ENCODE results near the gene SNCG. TPM values are rescaled to one million over a fixed set of nuclear protein-coding genes. Genes with fewer than 3 reads are reported as not detected.
"Not testable (repeated sequence)": the region's sequence is repeated elsewhere in the genome, so short reads cannot be mapped to it uniquely, and the experiment has no call there.

SNCG gene
- total RNA-seq, 2 donors from 2014 or later = 0.60 to 2.7 TPM

DNA sequence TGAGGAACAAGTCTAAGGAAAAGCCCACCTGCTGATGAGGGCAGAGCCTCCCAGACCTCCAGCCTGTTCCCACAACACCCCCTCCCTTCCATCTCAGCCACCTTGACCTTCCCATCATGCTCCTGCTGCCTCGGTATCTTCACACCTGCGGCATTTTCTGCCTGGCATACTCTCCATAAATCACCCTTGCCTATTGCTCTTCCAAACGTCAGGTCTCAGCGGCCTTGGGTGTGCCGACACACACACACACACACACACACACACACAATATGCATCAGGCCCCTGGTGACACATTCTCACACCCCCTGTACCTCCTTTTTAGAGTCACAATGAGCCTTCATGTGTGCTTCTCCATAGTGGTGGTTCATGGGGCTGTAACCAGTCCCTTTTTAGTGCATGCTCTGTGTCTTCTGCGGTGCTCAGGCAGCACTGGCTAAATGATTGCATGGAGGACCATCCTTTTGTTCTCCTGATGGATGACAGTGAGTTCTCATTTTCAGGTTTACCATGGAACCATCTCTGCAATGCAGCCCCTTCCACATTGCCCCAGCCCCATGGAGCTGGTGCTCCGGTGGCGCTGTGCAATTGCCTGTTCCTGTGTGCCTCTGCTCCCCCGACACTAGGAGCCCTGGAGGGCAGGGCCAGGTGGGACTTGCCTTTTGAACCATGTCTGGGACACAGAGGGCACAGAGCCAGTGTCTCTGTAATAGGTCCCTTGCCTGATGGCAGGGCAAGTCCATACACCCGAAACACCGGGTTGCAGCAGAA lies 14.4 kb downstream of the SNCG start:
- H3K27me3 ChIP-seq (ENCODE audit: control insufficient read depth, insufficient read depth, low read length, poor library complexity, severe bottlenecking) = peaks cover 32% of the 10 kb centered on the region
- Mint-ChIP-seq H3K4me1 (peaks cover 3% of the 10 kb centered on the region), H3K27me3 (ENCODE audit: insufficient read depth) (peaks cover 33% of the 10 kb centered on the region), H3K4me3 (no peak overlapping the region), H3K36me3 (ENCODE audit: low read depth) (no peaks in the 10 kb centered on the region), H3K27ac (no peak overlapping the region), H3K9me3 (no peaks in the 10 kb centered on the region)
- H3K9me3 ChIP-seq (ENCODE audit: control insufficient read depth, low read length) = no peaks in the 10 kb centered on the region
- H3K4me1 ChIP-seq (ENCODE audit: control insufficient read depth, insufficient read depth, low read length) = no peaks in the 10 kb centered on the region
- TF ChIP-seq CTCF (conservative IDR thresholded peaks at IDR 0.05) = no peak
- no peak overlapping the region for H3K9ac ChIP-seq (ENCODE audit: extremely low read depth, low read length, poor library complexity, severe bottlenecking)
- WGBS, 2 experiments (ENCODE audit: insufficient coverage in 1 of 2, insufficient read length in 1 of 2) = 87% methylated on average over 7 to 11 of the region's 11 CpGs
- no peaks in the 10 kb centered on the region for H3K36me3 ChIP-seq (ENCODE audit: control insufficient read depth, insufficient read depth, low read length)
- DNase-seq = peak; percentile 45
- H3K27ac ChIP-seq (ENCODE audit: low read depth, low read length) = no peak overlapping the region
- H3K4me3 ChIP-seq (ENCODE audit: low read length) = no peak overlapping the region

DNA sequence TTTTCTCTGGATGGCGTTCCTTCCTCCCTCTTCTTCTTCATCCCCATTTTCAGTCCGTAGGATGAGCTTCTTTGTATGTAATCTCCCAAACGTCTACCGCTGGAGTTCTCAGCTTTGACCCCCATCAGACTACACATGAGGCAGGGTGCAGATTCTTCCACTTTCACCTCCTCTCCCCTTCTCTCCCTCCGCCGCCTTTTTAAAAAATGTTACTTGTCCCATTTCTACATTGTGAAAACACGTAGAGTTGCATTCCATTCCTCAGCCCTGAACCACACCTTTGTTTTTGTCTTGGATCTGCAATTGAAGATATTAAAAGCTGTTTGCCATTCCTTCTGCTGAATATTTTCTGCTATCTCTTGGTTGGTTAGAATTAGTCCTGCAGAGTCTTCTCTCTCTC lies 16.1 kb downstream of the SNCG start:
- DNase-seq = no peak
- Mint-ChIP-seq H3K9me3 (no peaks in the 10 kb centered on the region), H3K36me3 (ENCODE audit: low read depth) (no peaks in the 10 kb centered on the region), H3K4me1 (peaks cover 10% of the 10 kb centered on the region), H3K4me3 (no peak overlapping the region), H3K27me3 (ENCODE audit: insufficient read depth) (peaks cover 33% of the 10 kb centered on the region), H3K27ac (no peak overlapping the region)
- TF ChIP-seq CTCF (conservative IDR thresholded peaks at IDR 0.05) = no peak
- no peak overlapping the region for H3K9ac ChIP-seq (ENCODE audit: extremely low read depth, low read length, poor library complexity, severe bottlenecking)
- H3K9me3 ChIP-seq (ENCODE audit: control insufficient read depth, low read length) = no peaks in the 10 kb centered on the region
- no peak overlapping the region for H3K27ac ChIP-seq (ENCODE audit: low read depth, low read length)
- WGBS, 2 experiments (ENCODE audit: insufficient coverage in 1 of 2, insufficient read length in 1 of 2) = 88% methylated on average over 6 to 7 of the region's 7 CpGs
- H3K4me3 ChIP-seq (ENCODE audit: low read length) = no peak overlapping the region
- H3K36me3 ChIP-seq (ENCODE audit: control insufficient read depth, insufficient read depth, low read length) = no peaks in the 10 kb centered on the region
- H3K4me1 ChIP-seq (ENCODE audit: control insufficient read depth, insufficient read depth, low read length) = no peaks in the 10 kb centered on the region
- H3K27me3 ChIP-seq (ENCODE audit: control insufficient read depth, insufficient read depth, low read length, poor library complexity, severe bottlenecking) = peaks cover 32% of the 10 kb centered on the region

DNA sequence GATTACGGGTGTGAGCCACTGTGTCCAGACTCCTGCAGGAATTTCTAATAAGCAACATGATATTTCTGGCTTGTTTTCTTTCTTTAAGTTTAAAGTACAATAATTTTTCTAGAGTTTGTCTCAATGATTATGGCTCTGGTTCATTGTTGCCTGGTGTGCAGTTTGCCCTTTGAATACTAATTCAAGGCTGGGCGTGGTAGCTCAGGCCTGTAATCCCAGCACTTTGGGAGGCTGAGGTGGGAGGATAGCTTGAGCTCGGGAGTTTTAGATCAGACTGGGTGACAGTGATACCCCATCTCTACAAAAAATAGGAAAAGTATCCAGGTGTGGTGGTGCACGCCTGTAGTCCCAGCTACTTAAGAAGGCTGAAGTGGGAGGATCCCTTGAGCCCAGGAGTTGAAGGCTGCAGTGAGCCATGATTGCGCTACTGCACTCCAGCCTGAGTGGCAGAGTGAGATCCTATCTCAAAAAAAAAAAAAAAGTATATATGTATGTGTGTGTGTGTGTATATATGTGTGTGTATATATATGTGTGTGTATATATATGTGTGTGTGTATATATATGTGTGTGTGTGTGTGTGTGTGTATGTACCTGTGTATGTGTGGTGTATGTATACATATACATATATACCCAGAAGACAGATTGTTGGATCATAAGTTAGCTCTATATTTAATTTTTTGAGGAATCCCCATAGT lies 18.1 kb downstream of the SNCG start:
- Mint-ChIP-seq H3K4me3 (no peak overlapping the region), H3K4me1 (peaks cover 20% of the 10 kb centered on the region), H3K9me3 (no peaks in the 10 kb centered on the region), H3K27ac (no peak overlapping the region), H3K36me3 (ENCODE audit: low read depth) (no peaks in the 10 kb centered on the region), H3K27me3 (ENCODE audit: insufficient read depth) (peaks cover 30% of the 10 kb centered on the region)
- no peak for TF ChIP-seq CTCF (conservative IDR thresholded peaks at IDR 0.05)
- 88 to 96% methylated on average over 3 to 5 of the region's 5 CpGs for WGBS, 2 experiments (ENCODE audit: insufficient coverage in 1 of 2, insufficient read length in 1 of 2)
- DNase-seq = no peak
- Histone ChIP-seq H3K4me1 (ENCODE audit: control insufficient read depth, insufficient read depth, low read length) (peaks cover 6% of the 10 kb centered on the region), H3K27me3 (ENCODE audit: control insufficient read depth, insufficient read depth, low read length, poor library complexity, severe bottlenecking) (peaks cover 19% of the 10 kb centered on the region), H3K9ac (ENCODE audit: extremely low read depth, low read length, poor library complexity, severe bottlenecking) (no peak overlapping the region), H3K27ac (ENCODE audit: low read depth, low read length) (no peak overlapping the region), H3K4me3 (ENCODE audit: low read length) (no peak overlapping the region), H3K9me3 (ENCODE audit: control insufficient read depth, low read length) (no peaks in the 10 kb centered on the region), H3K36me3 (ENCODE audit: control insufficient read depth, insufficient read depth, low read length) (no peaks in the 10 kb centered on the region)

DNA sequence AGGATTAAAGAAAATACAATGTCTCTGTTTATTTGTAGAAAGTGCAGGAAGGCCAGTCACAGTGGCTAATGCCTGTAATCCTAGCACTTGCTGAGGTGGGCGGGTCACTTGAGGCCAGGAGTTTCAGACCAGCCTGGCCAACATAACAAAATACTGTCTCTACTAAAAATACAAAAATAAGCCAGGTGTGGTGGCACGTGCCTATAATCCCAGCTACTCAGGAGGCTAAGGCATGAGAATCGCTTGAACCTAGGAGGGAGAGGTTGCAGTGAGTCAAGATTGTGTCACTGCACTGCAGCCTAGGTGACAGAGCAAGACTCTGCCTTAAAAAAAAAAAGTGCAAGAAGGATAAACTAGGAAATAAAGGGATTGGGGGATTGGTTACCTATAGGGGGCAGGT lies 20.1 kb downstream of the SNCG start:
- not testable (repeated sequence) for DNase-seq; H3K9me3 Mint-ChIP-seq; H3K27me3 ChIP-seq (ENCODE audit: control insufficient read depth, insufficient read depth, low read length, poor library complexity, severe bottlenecking); H3K9me3 ChIP-seq (ENCODE audit: control insufficient read depth, low read length); H3K4me3 ChIP-seq (ENCODE audit: low read length); H3K4me1 ChIP-seq (ENCODE audit: control insufficient read depth, insufficient read depth, low read length); H3K27ac ChIP-seq (ENCODE audit: low read depth, low read length); H3K9ac ChIP-seq (ENCODE audit: extremely low read depth, low read length, poor library complexity, severe bottlenecking); H3K4me3 Mint-ChIP-seq; H3K36me3 ChIP-seq (ENCODE audit: control insufficient read depth, insufficient read depth, low read length); H3K36me3 Mint-ChIP-seq (ENCODE audit: low read depth); H3K27ac Mint-ChIP-seq
- WGBS, 2 experiments (ENCODE audit: insufficient coverage in 1 of 2, insufficient read length in 1 of 2) = 64 to 73% methylated on average over 3 of the region's 3 CpGs
- Mint-ChIP-seq H3K27me3 (ENCODE audit: insufficient read depth) (peaks cover 11% of the 10 kb centered on the region), H3K4me1 (peaks cover 26% of the 10 kb centered on the region)

Data from endodermal cell (in vitro differentiated cells).